ENCODE results near the gene ASTN2.

DNA sequence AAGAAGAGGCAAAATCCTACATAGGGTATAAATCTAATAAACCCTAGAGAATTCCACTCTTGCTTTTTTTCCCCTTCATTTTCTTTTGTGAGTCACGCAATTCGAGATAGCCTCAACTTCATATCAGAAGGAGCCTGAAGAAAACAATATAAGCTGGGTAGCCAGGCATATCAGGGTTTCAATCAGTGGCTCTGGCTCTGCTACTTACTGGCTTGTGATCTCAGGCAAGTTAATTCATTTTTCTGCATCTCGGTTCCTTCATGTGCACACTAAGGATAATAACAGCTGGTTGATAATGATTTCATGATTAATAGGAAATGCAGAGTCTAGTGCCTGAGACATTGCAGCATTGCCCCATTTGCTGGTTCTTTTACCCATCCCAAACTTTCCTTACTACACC lies 46.5 kb upstream of the ASTN2 start:
- TF ChIP-seq, protein P1, sequence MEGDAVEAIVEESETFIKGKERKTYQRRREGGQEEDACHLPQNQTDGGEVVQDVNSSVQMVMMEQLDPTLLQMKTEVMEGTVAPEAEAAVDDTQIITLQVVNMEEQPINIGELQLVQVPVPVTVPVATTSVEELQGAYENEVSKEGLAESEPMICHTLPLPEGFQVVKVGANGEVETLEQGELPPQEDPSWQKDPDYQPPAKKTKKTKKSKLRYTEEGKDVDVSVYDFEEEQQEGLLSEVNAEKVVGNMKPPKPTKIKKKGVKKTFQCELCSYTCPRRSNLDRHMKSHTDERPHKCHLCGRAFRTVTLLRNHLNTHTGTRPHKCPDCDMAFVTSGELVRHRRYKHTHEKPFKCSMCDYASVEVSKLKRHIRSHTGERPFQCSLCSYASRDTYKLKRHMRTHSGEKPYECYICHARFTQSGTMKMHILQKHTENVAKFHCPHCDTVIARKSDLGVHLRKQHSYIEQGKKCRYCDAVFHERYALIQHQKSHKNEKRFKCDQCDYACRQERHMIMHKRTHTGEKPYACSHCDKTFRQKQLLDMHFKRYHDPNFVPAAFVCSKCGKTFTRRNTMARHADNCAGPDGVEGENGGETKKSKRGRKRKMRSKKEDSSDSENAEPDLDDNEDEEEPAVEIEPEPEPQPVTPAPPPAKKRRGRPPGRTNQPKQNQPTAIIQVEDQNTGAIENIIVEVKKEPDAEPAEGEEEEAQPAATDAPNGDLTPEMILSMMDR (conservative IDR thresholded peaks at IDR 0.05; ENCODE audit: low read length), result no peak
- TF ChIP-seq EZH2phosphoT487 (IDR thresholded peaks at IDR 0.05; ENCODE audit: borderline replicate concordance, low read depth, low read length), result no peak
